Measurements from ENCODE around the gene WNT11.
A peak's percentile ranks its signal among the peaks of the same experiment; 100 is the strongest.

WNT11 gene

GRCh38 chr11:76237000-76237649 is 30.8 kb upstream of the WNT11 start:
- DNase-seq, result no peak

- DNase-seq, result peak; percentile 89
Measured at GRCh38 chr11:76236092-76236999, 30.0 kb upstream of the WNT11 start.

GRCh38 chr11:76235233-76236091 is 29.2 kb upstream of the WNT11 start:
- peak; percentile 93 for DNase-seq

- no peak for DNase-seq
Measured at GRCh38 chr11:76234416-76235232, 28.3 kb upstream of the WNT11 start.

GRCh38 chr11:76234021-76234415 is 27.7 kb upstream of the WNT11 start:
- no peak for DNase-seq

GRCh38 chr11:76233196-76233921 is 27.1 kb upstream of the WNT11 start:
- DNase-seq, result no peak

- no peak for DNase-seq
Measured at GRCh38 chr11:76232026-76232665, 25.8 kb upstream of the WNT11 start.

- no peak for DNase-seq
Measured at GRCh38 chr11:76231121-76231738, 24.9 kb upstream of the WNT11 start.

GRCh38 chr11:76230392-76230791 is 24.1 kb upstream of the WNT11 start:
- DNase-seq, result no peak

- no peak for DNase-seq
Measured at GRCh38 chr11:76229690-76230240, 23.5 kb upstream of the WNT11 start.

- no peak for DNase-seq
Measured at GRCh38 chr11:76228875-76229149, 22.5 kb upstream of the WNT11 start.

- DNase-seq, result no peak
Measured at GRCh38 chr11:76228071-76228874, 22.0 kb upstream of the WNT11 start.

GRCh38 chr11:76226626-76227025 is 20.3 kb upstream of the WNT11 start:
- DNase-seq, result no peak

- DNase-seq, result no peak
Measured at GRCh38 chr11:76225122-76225611, 18.9 kb upstream of the WNT11 start.

- DNase-seq, result no peak
Measured at GRCh38 chr11:76224461-76225121, 18.3 kb upstream of the WNT11 start.

- DNase-seq, result no peak
Measured at GRCh38 chr11:76221365-76221764, 15.1 kb upstream of the WNT11 start.

- no peak for DNase-seq
Measured at GRCh38 chr11:76219243-76219642, 12.9 kb upstream of the WNT11 start.

GRCh38 chr11:76218449-76219178 is 12.3 kb upstream of the WNT11 start:
- no peak for DNase-seq
